NCI-H146 treated with DMSO at 0.1 percent for 48 hours (cell line): Measurements from ENCODE around the gene ERC2.

Experiments
- DNase-seq: peaks from one replicate; lab custom pipeline; 2025; ENCODE audit not compliant: unreplicated experiment; lab: John Stamatoyannopoulos, UW

The ERC2 gene

GRCh38 chr3:55545995-55546394, 922.3 kb downstream of the ERC2 start:
- DNase-seq = no peak

- no peak for DNase-seq
Measured at GRCh38 chr3:55544219-55544618, 924.0 kb downstream of the ERC2 start.

GRCh38 chr3:55543181-55543614, 925.1 kb downstream of the ERC2 start:
- DNase-seq = no peak

GRCh38 chr3:55541456-55541855, 926.8 kb downstream of the ERC2 start:
- DNase-seq = no peak

GRCh38 chr3:55541016-55541415, 927.3 kb downstream of the ERC2 start:
- no peak for DNase-seq

GRCh38 chr3:55540579-55540978, 927.7 kb downstream of the ERC2 start:
- DNase-seq = no peak

GRCh38 chr3:55538158-55538557, 930.1 kb downstream of the ERC2 start:
- peak; percentile 52 for DNase-seq

- DNase-seq = no peak
Measured at GRCh38 chr3:55537563-55537962, 930.7 kb downstream of the ERC2 start.

- DNase-seq = no peak
Measured at GRCh38 chr3:55537129-55537528, 931.1 kb downstream of the ERC2 start.

GRCh38 chr3:55534876-55535275, 933.4 kb downstream of the ERC2 start:
- DNase-seq = no peak

GRCh38 chr3:55532806-55533205, 935.5 kb downstream of the ERC2 start:
- DNase-seq = no peak

GRCh38 chr3:55531321-55531720, 936.9 kb downstream of the ERC2 start:
- DNase-seq = no peak

GRCh38 chr3:55527361-55527760, 940.9 kb downstream of the ERC2 start:
- DNase-seq = no peak

- DNase-seq = peak; percentile 27
Measured at GRCh38 chr3:55526332-55527030, 941.8 kb downstream of the ERC2 start.

GRCh38 chr3:55525436-55525835, 942.8 kb downstream of the ERC2 start:
- no peak for DNase-seq

GRCh38 chr3:55524565-55525244, 943.6 kb downstream of the ERC2 start:
- DNase-seq = no peak

- no peak for DNase-seq
Measured at GRCh38 chr3:55523471-55523870, 944.8 kb downstream of the ERC2 start.

GRCh38 chr3:55521738-55522421, 946.4 kb downstream of the ERC2 start:
- DNase-seq = no peak

GRCh38 chr3:55521064-55521737, 947.1 kb downstream of the ERC2 start:
- DNase-seq = no peak

- no peak for DNase-seq
Measured at GRCh38 chr3:55519019-55519418, 949.2 kb downstream of the ERC2 start.

- no peak for DNase-seq
Measured at GRCh38 chr3:55518451-55518850, 949.8 kb downstream of the ERC2 start.
